Upper lobe of left lung (tissue), 4 donors: Measurements from ENCODE around the gene DMTF1.

Experiments
- EP300 ChIP-seq, 4 donors: sonication (generic); formaldehyde crosslinking; IDR thresholded peaks; one replicate each; pipeline ENCODE4 v1.5.1; 2017; ENCODE audit warnings: antibody characterized with exemption in 4 of 4, control low read depth in 2 of 4
- POLR2A ChIP-seq, 4 donors: fragments of 450-650 bp; IDR thresholded peaks; one replicate each; pipeline ENCODE4 v1.5.1; 2016 to 2017; ENCODE audit warnings: antibody characterized with exemption in 4 of 4, mild to moderate bottlenecking in 2 of 4
- POLR2AphosphoS5 ChIP-seq, 2 donors: sonication (generic); formaldehyde crosslinking; IDR thresholded peaks; one replicate each; pipeline ENCODE4 v1.5.1; 2017; ENCODE audit warnings: antibody characterized with exemption in 2 of 2
- TF ChIP-seq, protein P1 (sequence below), 6 experiments: fragments of 450-650 bp in 4 of 6; fragments of 200-600 bp in 2 of 6; sonication (generic) in 2 of 6; IDR thresholded peaks; one replicate each; pipeline ENCODE4 v1.5.1; 2016 to 2019; ENCODE audit warnings: antibody characterized with exemption in 6 of 6

DNA sequence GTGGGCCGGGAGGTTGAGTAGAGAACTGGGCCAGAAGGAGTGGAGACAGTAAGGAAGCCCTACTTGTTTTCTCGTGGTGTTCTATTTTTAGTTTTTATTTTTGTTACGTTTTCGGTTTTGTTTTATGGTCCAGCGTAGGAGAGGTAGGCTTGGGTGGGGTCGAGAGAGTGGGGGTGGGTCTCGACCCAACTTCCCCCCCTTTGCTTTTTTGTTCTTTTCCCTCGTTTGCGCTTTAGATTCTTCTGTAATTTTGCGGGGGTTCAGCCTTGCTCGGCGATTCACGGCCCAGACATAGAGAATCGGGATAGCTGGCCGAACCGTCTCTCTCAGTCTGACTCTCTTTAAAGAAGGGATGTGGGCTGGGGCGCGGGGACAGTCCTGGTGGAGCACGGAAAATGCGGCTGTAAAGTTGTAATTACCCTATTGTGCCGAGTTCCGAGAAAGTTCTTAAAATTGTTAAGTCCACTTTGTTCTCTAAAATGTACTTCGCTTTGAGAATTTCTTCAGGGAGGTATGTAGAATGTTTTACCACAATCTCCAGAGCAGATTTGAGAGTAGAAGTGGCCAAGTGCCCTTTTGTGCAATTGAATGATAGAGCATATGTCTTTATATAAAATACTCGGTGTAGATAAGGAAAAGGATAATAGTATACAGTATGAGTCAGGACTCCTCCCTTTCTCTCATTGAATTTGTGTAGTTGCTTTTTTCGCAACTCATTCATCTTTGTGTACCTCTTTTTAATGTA, 816 bp downstream of the DMTF1 start:
- TF ChIP-seq, protein P1, sequence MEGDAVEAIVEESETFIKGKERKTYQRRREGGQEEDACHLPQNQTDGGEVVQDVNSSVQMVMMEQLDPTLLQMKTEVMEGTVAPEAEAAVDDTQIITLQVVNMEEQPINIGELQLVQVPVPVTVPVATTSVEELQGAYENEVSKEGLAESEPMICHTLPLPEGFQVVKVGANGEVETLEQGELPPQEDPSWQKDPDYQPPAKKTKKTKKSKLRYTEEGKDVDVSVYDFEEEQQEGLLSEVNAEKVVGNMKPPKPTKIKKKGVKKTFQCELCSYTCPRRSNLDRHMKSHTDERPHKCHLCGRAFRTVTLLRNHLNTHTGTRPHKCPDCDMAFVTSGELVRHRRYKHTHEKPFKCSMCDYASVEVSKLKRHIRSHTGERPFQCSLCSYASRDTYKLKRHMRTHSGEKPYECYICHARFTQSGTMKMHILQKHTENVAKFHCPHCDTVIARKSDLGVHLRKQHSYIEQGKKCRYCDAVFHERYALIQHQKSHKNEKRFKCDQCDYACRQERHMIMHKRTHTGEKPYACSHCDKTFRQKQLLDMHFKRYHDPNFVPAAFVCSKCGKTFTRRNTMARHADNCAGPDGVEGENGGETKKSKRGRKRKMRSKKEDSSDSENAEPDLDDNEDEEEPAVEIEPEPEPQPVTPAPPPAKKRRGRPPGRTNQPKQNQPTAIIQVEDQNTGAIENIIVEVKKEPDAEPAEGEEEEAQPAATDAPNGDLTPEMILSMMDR (IDR thresholded peaks at IDR 0.05) = no peak
- TF ChIP-seq EP300 (IDR thresholded peaks at IDR 0.05) (no peak), POLR2A (IDR thresholded peaks at IDR 0.05) (no peak), POLR2AphosphoS5 (IDR thresholded peaks at IDR 0.05) (no peak)
